H1 (cell line): Measurements from ENCODE around the gene CEBPE. TPM values are rescaled to one million over a fixed set of nuclear protein-coding genes. Genes with fewer than 3 reads are reported as not detected.
A peak's percentile ranks its signal among the peaks of the same experiment; 100 is the strongest.

ENCODE experiments used
- CTCF ChIA-PET: fragments of 300-600 bp; sonication (Branson Sonifier 250); formaldehyde crosslinking; loops from one replicate; lab custom pipeline; 2021; ENCODE audit not compliant: partially characterized antibody; lab: Charles Lee
- POLR2A ChIA-PET: fragments of 300-600 bp; sonication (Branson Sonifier 250); formaldehyde crosslinking; loops from one replicate; lab custom pipeline; 2021; ENCODE audit warnings: inconsistent platforms; ENCODE audit not compliant: partially characterized antibody; lab: Charles Lee
- DNase-seq, 2 experiments: peaks; one replicate each; pipeline versions ENCODE4 v3.0.0 to v3.0.0-alpha.2; 2010 to 2022; ENCODE audit warnings: low spot score in 2 of 2, low read depth in 1 of 2, mixed read lengths in 1 of 2
- FAIRE-seq: peaks from 2 replicates; lab custom pipeline; 2011; peaks lifted over from hg19 to GRCh38; lab: Jason Lieb, UNC
- H2AFZ ChIP-seq: 2 replicates; pipeline ENCODE4 v1.8.1; 2012; ENCODE audit warnings: low read length, inconsistent platforms
- H2AK5ac ChIP-seq: 2 replicates; pipeline ENCODE4 v1.6.1; 2013; ENCODE audit warnings: low read depth, low read length
- H2BK120ac ChIP-seq: replicated peaks from 2 replicates; pipeline ENCODE3; 2013; ENCODE audit warnings: low read depth, low read length, inconsistent platforms
- H2BK12ac ChIP-seq: 2 replicates; pipeline ENCODE4 v1.6.1; 2013; ENCODE audit warnings: low read depth, low read length
- H2BK15ac ChIP-seq: 2 replicates; pipeline ENCODE4 v1.6.1; 2013; ENCODE audit warnings: low read length
- H2BK20ac ChIP-seq: 2 replicates; pipeline ENCODE4 v1.6.1; 2013; ENCODE audit warnings: low read length
- H2BK5ac ChIP-seq: 2 replicates; pipeline ENCODE4 v1.6.1; 2013; ENCODE audit warnings: low read depth, low read length
- H3K14ac ChIP-seq: 2 replicates; pipeline ENCODE4 v1.6.1; 2013; ENCODE audit warnings: inconsistent platforms; ENCODE audit not compliant: insufficient read length
- H3K18ac ChIP-seq: 2 replicates; pipeline ENCODE4 v1.6.1; 2013; ENCODE audit warnings: low read length; ENCODE audit errors: extremely low read depth
- H3K23ac ChIP-seq: 2 replicates; pipeline ENCODE4 v1.6.1; 2013; ENCODE audit warnings: inconsistent platforms; ENCODE audit not compliant: insufficient read length
- H3K23me2 ChIP-seq: 2 replicates; pipeline ENCODE4 v1.6.1; 2013; ENCODE audit warnings: low read depth, low read length
- H3K27ac ChIP-seq: 2 replicates; pipeline ENCODE4 v1.6.1; 2011; ENCODE audit warnings: low read depth, low read length, inconsistent platforms
- H3K27me3 ChIP-seq, 4 experiments: replicated peaks in 1 of 4; 1 replicate in 1 of 4; 2 replicates in 3 of 4; pipeline versions ENCODE4 v1.6.1 to v1.8.1; 2011 to 2013; ENCODE audit warnings: low read length in 3 of 4, mild to moderate bottlenecking in 3 of 4, inconsistent platforms in 2 of 4, mixed read lengths in 2 of 4, moderate library complexity in 1 of 4; ENCODE audit not compliant: control insufficient read depth in 3 of 4, insufficient read depth in 3 of 4; ENCODE audit errors: extremely low read depth in 1 of 4
- H3K36me3 ChIP-seq, 4 experiments: 2 replicates each; pipeline versions ENCODE4 v1.6.1 to v1.8.1; 2011 to 2013; ENCODE audit warnings: mild to moderate bottlenecking in 4 of 4, low read length in 3 of 4, moderate library complexity in 2 of 4, control low read depth in 1 of 4, inconsistent platforms in 1 of 4; ENCODE audit not compliant: insufficient read depth in 4 of 4, control insufficient read depth in 2 of 4
- H3K4ac ChIP-seq: replicated peaks from 2 replicates; pipeline ENCODE3; 2013; ENCODE audit warnings: low read length, low read depth, mixed read lengths, inconsistent platforms; ENCODE audit not compliant: insufficient read length
- H3K4me1 ChIP-seq, 4 experiments: replicated peaks in 1 of 4; 1 replicate in 1 of 4; 2 replicates in 3 of 4; pipeline versions ENCODE4 v1.6.1 to v1.8.1; 2011 to 2013; ENCODE audit warnings: low read length in 3 of 4, inconsistent platforms in 2 of 4, mixed read lengths in 1 of 4; ENCODE audit not compliant: insufficient read depth in 4 of 4, control insufficient read depth in 3 of 4
- H3K4me2 ChIP-seq, 2 experiments: 2 replicates each; pipeline versions ENCODE4 v1.6.1 to v1.8.1; 2011 to 2013; ENCODE audit warnings: low read depth in 2 of 2, low read length in 2 of 2, control low read depth in 1 of 2, inconsistent platforms in 1 of 2, mild to moderate bottlenecking in 1 of 2; ENCODE audit not compliant: insufficient read depth in 1 of 2
- H3K4me3 ChIP-seq, 4 experiments: fragments of 200-600, 300-600 bp in 1 of 4; sonication (generic), shearing (Covaris generic), sonication (Bioruptor Twin) in 1 of 4; 2 replicates each; pipeline versions ENCODE4 v1.5.1 to v1.8.1; 2011 to 2016; ENCODE audit warnings: low read length in 4 of 4, low read depth in 3 of 4, control low read depth in 2 of 4, inconsistent platforms in 2 of 4, mild to moderate bottlenecking in 2 of 4, mixed read lengths in 1 of 4, moderate library complexity in 1 of 4; ENCODE audit not compliant: insufficient read depth in 2 of 4; ENCODE audit errors: extremely low read depth in 1 of 4
- H3K56ac ChIP-seq: replicated peaks from 2 replicates; pipeline ENCODE3; 2013; ENCODE audit warnings: low read depth, mild to moderate bottlenecking, mixed read lengths, low read length, inconsistent platforms; ENCODE audit not compliant: insufficient read length
- H3K79me1 ChIP-seq: 2 replicates; pipeline ENCODE4 v1.6.1; 2013; ENCODE audit warnings: low read depth, low read length, control low read depth
- H3K79me2 ChIP-seq, 2 experiments: 2 replicates each; pipeline versions ENCODE4 v1.6.1 to v1.8.1; 2012 to 2013; ENCODE audit warnings: low read length in 2 of 2, mild to moderate bottlenecking in 2 of 2, inconsistent platforms in 1 of 2; ENCODE audit not compliant: insufficient read depth in 2 of 2, control insufficient read depth in 1 of 2
- H3K9ac ChIP-seq, 4 experiments: replicated peaks in 1 of 4; 1 replicate in 1 of 4; 2 replicates in 3 of 4; pipeline versions ENCODE4 v1.6.1 to v1.8.1; 2011 to 2013; ENCODE audit warnings: low read depth in 3 of 4, low read length in 3 of 4, control low read depth in 2 of 4, mild to moderate bottlenecking in 2 of 4, moderate library complexity in 2 of 4, inconsistent platforms in 1 of 4; ENCODE audit errors: extremely low read depth in 1 of 4
- H3K9me3 ChIP-seq, 2 experiments: 2 replicates each; pipeline versions ENCODE4 v1.6.1 to v1.8.1; 2012 to 2013; ENCODE audit warnings: mild to moderate bottlenecking in 2 of 2, moderate library complexity in 2 of 2, control low read depth in 1 of 2, inconsistent platforms in 1 of 2, low read depth in 1 of 2, low read length in 1 of 2, mixed read lengths in 1 of 2; ENCODE audit not compliant: insufficient read depth in 2 of 2
- H4K20me1 ChIP-seq, 2 experiments: replicated peaks in 1 of 2; 2 replicates each; pipeline versions ENCODE3 to v1.8.1; 2011 to 2013; ENCODE audit warnings: inconsistent platforms in 2 of 2, low read length in 2 of 2, mild to moderate bottlenecking in 1 of 2; ENCODE audit not compliant: insufficient read depth in 2 of 2, control insufficient read depth in 1 of 2
- H4K5ac ChIP-seq: 2 replicates; pipeline ENCODE4 v1.6.1; 2013; ENCODE audit warnings: low read length, low read depth, mixed read lengths, inconsistent platforms; ENCODE audit not compliant: insufficient read length
- H4K8ac ChIP-seq: 2 replicates; pipeline ENCODE4 v1.8.0; 2013; ENCODE audit warnings: mild to moderate bottlenecking, moderate library complexity, low read length, inconsistent platforms; ENCODE audit not compliant: insufficient read depth; ENCODE audit errors: extremely low read depth
- H4K91ac ChIP-seq: replicated peaks from 2 replicates; pipeline ENCODE3; 2013; ENCODE audit warnings: low read length, mixed read lengths, inconsistent platforms; ENCODE audit not compliant: insufficient read length
- BACH1 ChIP-seq: IDR thresholded peaks from 2 replicates; pipeline ENCODE4 v1.6.1; 2012; ENCODE audit warnings: low read length, improper control_type of control experiment
- MAFK ChIP-seq: IDR thresholded peaks from 2 replicates; pipeline ENCODE4 v1.6.1; 2012; ENCODE audit warnings: low read depth, mild to moderate bottlenecking, improper control_type of control experiment, low read length
- NANOG ChIP-seq: IDR thresholded peaks from 2 replicates; pipeline ENCODE4 v1.6.1; 2011; ENCODE audit warnings: low read length, low read depth, mild to moderate bottlenecking, inconsistent platforms; ENCODE audit not compliant: insufficient read depth, poor library complexity, severe bottlenecking
- SUZ12 ChIP-seq: fragments of 200-600 bp; sonication (generic); IDR thresholded peaks from 2 replicates; pipeline ENCODE4 v1.6.1; 2012; ENCODE audit warnings: mild to moderate bottlenecking, inconsistent platforms, low read length, moderate library complexity, mixed read lengths
- WGBS, 2 experiments: shearing (Covaris generic) in 1 of 2; methylation state at CpG; one replicate each; pipeline versions ENCODE4 v1.1.6 to v1.1.7; 2013 to 2015; ENCODE audit warnings: low lambda C conversion rate in 2 of 2, mixed read lengths in 2 of 2, inconsistent platforms in 1 of 2, low coverage in 1 of 2, missing lambda C conversion rate in 1 of 2; ENCODE audit not compliant: insufficient replicate concordance in 2 of 2, insufficient coverage in 1 of 2, insufficient read length in 1 of 2; ENCODE audit errors: extremely low coverage in 1 of 2, missing lambda C conversion rate in 1 of 2; 5-methylcytosine and 5-hydroxymethylcytosine counted together
- polyA plus RNA-seq, 7 experiments: library from polyadenylated mRNA; depleted of rRNA in 3 of 7; stranded (reverse) in 5 of 7; unstranded in 2 of 7; fragments of >200 nt in 5 of 7; fragments of 200-250 nt in 2 of 7; gene quantifications; 1 replicate in 5 of 7; 2 replicates in 1 of 7; 4 replicates in 1 of 7; pipeline versions ENCODE4 v1.2.1 to v1.2.3, GENCODE V29; 2011 to 2013; ENCODE audit warnings: missing spikeins in 2 of 7, mixed read lengths in 2 of 7
- total RNA-seq: library from RNA; stranded (reverse); fragmentation: NEBNext Ultra II Directional; extraction: Animal tissue kit (Norgen Biotek cat#: 25700); gene quantifications from 2 replicates; pipeline ENCODE4 v1.2.1, GENCODE V29; 2021

The CEBPE gene
- total and polyA plus RNA-seq, 2 of the 8 experiments (the other 6 are each of a cell fraction or from before 2014, with no cell fraction given): 0.05 TPM; not detected in 1

DNA sequence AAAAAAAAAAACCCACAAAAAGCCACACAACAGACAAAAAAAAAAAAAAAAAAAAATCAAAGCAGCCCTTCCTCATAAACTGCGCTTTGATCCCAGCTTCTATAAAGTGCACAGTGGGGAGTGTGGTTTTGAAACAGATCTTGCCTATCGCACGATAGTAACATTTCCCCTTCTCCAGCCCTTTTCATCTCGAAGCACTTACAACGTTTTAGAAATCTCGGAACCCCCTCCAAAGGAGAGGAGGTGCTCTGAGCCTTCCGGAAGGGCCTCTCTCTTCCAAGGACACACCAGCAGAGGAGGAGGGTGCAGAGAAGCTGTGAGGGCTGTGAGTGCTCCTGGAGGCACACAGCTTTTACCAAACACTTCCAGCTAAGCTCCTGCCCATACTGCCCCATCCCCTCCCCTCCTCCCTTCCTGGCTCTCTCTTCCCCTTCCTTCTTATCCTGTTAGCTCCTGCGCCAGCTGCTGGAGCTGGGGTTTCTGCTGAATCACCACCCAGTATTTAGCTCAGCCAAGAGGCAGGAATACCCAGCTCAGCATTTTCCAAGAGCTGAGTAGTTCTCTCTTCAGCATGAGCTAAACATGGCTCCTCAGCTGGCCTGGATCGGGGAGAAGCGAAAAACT, 36.0 kb upstream of the CEBPE start:
- TF ChIP-seq BACH1 (peak; percentile 98), NANOG (no peak), MAFK (peak; percentile 91), SUZ12 (no peak)
- peaks cover 8 to 31% (median 19%) of the 10 kb centered on the region in 4 experiments; a peak in 7 of 8 replicates for H3K36me3 ChIP-seq
- no peaks in the 10 kb centered on the region for H4K20me1 ChIP-seq
- H3K4me2 ChIP-seq: no peak overlapping the region; a peak in 1 of 4 replicates
- 88% methylated on average over 10 of the region's 10 CpGs; no CpG with 5 or more reads in 1 of the 2 experiments for WGBS, 2 experiments
- H3K56ac ChIP-seq: no peak overlapping the region
- 0 out of 2 replicates have a peak overlapping the region, but pooled peaks have one; percentile 71 for H2BK5ac ChIP-seq
- FAIRE-seq (no peak), DNase-seq (peak in 1 of 2 experiments; percentile 48)
- H3K18ac ChIP-seq: 0 out of 2 replicates have a peak overlapping the region, but pooled peaks have one; percentile 52
- no peaks in the 10 kb centered on the region for H3K79me2 ChIP-seq
- no peak overlapping the region for H2AFZ ChIP-seq
- 0 out of 2 replicates have a peak overlapping the region, but pooled peaks have one; percentile 8 for H3K27ac ChIP-seq
- H2BK20ac ChIP-seq: no peak overlapping the region
- H3K23ac ChIP-seq: no peak overlapping the region
- CTCF ChIA-PET: interaction anchor here (0.7 to 2.3 kb wide), 10 partner anchors 8 to 109 kb away, joined by 3 to 9 read pairs (median 6); no protein-coding TSS in a partner anchor
- POLR2A ChIA-PET: interaction anchor here (0.7 to 2.6 kb wide), 7 partner anchors 9 to 173 kb away, joined by 3 to 10 read pairs (median 3); partner anchors contain the start of gene AJUBA
- H3K23me2 ChIP-seq: no peaks in the 10 kb centered on the region
- H3K9ac ChIP-seq: peak overlapping the region in 1 of 4 experiments; percentile 24; a peak in 1 of 7 replicates
- H2BK120ac ChIP-seq: no peak overlapping the region
- no peak overlapping the region for H4K8ac ChIP-seq
- H3K79me1 ChIP-seq: no peaks in the 10 kb centered on the region; the same call in 1 of the 2 replicates
- no peak overlapping the region for H2BK15ac ChIP-seq
- H3K4me1 ChIP-seq: peaks cover 11 to 22% (median 15%) of the 10 kb centered on the region in 4 experiments
- H3K9me3 ChIP-seq: no peaks in the 10 kb centered on the region
- H2AK5ac ChIP-seq: peak overlapping the region; percentile 32; the same call in 1 of the 2 replicates
- no peaks in the 10 kb centered on the region for H3K27me3 ChIP-seq
- no peak overlapping the region for H3K4me3 ChIP-seq
- peak overlapping the region; percentile 11 for H4K91ac ChIP-seq
- 0 out of 2 replicates have a peak overlapping the region, but pooled peaks have one; percentile 6 for H2BK12ac ChIP-seq
- no peak overlapping the region for H4K5ac ChIP-seq
- no peak overlapping the region for H3K14ac ChIP-seq
- no peak overlapping the region for H3K4ac ChIP-seq
